ENCODE data around the gene UFM1.
"Not testable (repeated sequence)": the region's sequence is repeated elsewhere in the genome, so short reads cannot be mapped to it uniquely, and the experiment has no call there.

UFM1 gene

GRCh38 chr13:38349390-38350113, at the start of gene UFM1:
UFM1 (plus strand) TSS chr13:38349851; CDS start chr13:38349920, 69 bp downstream.
- DNase-seq (ENCODE audit: low spot score) = peak; percentile 94

DNA sequence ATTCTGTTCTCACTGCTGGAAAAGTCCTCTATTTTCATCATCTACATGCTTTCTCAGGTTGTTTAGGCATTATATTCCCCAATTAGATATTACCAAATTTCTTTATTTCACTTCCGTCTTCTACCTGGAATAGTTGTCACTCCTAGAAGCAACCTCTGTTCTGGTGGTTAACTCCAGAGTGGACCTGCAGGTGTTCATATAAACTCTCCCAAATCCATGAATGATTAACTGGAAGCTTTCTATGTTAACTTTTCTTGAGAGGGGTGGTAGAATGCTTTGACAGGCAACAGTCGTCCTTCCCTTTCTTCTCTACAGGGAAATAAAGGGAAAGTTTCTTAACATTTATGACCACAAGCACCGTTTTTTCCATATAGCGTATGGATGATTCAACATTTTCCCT, 48.4 kb upstream of the UFM1 start:
- no peak for DNase-seq (ENCODE audit: low spot score)

DNA sequence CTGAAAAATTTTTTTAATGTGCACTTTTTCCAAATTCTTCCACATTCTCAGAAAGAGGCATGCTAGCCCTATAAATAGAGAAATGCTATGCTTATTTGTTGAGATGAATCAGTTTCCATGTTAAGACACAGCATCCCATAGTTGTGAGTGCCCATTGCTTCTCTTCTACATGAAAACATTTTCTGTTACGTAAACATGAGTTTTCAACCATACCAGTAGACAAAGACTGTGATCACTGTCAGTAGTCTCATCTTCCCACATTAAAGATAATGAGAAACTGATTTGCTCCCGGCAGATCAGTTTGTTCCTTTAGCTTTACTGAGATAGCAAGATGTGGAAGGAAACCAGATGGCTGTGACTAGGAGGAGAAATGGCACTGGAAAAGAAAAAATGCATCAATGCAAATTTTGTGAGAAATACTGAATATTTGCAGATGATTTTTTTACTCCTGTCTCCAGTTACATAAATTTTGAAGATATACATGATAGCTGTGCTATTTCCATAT, 45.8 kb upstream of the UFM1 start:
- DNase-seq (ENCODE audit: low spot score) = no peak

DNA sequence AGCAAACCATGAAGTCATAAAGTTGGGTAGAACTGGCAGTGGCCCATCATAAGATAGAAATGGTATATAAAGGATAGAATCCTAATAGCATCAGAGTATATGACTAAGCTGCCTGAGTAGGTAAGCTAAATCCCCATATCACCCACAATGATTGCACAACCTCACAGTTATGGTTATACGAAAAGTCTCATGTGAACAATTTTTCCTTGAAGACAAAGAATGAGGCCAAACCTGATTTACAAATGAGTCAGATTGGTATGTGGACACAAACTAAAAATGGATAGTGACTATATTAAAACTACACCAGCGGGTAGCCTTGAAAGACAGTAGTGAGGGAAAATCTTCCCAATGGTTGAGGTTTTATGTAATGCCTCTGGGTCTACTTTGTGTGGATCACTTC, 40.9 kb upstream of the UFM1 start:
- DNase-seq (ENCODE audit: low spot score) = no peak

DNA sequence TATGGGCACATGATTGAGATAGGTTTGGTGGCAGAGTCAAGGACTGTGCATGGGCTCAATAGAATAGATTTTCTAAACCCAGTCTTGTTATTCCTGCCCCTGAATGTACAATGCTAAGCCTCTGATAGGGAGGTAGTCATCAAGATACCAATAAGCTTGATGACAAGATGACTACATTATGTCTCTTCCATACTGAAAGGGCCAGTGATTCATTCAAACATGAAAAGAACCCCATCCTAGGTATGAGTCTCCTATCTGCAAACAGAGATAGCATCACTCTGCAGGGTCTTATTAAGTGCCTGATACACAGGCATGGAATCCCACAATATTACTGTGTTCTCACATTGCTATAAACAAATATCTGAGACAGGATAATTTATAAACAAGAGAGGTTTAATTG, 40.3 kb upstream of the UFM1 start:
- DNase-seq (ENCODE audit: low spot score) = no peak

DNA sequence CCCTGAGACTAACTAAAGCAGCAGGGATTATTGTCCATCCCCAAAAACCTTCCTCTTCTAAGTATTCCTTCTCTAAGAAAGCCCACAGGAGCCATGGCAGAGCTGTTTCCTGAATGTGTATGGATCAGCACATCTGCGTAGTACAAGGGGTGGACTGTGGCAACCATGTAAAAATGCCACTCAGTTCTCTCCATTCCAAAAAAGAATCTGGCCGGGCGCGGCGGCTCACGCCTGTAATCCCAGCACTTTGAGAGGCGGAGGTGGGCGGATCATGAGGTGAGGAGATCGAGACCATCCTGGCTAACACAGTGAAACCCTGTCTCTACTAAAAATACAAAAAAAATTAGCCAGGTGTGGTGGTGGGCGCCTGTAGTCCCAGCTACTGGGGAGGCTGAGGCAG, 38.5 kb upstream of the UFM1 start:
- DNase-seq (ENCODE audit: low spot score) = not testable (repeated sequence)

DNA sequence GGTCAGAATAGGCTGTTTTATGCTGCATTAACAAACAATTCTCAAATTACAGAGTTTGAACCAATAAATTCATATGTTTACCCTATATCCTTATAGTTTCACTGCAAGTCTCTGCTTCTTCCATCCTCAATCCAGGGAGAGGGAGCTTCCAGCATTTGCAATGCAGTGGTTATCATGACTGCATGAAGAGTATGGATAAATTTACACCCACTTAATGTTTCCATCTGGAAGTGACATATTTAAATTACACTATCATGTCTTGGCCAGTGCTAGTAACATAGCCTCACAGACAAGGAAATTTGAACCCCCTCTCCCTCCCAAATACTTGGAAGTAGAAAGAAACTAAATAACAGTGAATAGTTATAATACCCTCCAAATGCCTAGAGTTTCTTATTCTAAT, 33.5 kb upstream of the UFM1 start:
- no peak for DNase-seq (ENCODE audit: low spot score)

GRCh38 chr13:38321654-38322053, 28.0 kb upstream of the UFM1 start:
- DNase-seq (ENCODE audit: low spot score) = no peak

DNA sequence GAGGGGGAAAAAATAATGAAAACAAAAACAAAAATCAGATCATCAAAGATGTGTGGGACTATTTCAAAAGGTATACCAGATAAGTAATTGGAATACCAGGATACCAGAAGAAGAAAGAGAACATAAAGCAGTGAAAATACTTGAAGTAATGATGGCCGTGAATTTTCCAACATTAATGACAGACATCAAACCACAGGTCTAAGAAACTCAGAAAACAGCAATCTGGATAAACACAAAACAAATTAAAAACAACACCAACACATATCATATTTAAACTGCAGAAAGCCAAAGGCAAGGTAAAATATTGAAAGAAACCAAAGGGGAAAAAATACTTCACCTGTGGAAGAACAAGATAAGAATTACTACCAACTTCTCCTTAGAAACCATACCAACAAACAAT, 24.2 kb upstream of the UFM1 start:
- DNase-seq (ENCODE audit: low spot score) = no peak

DNA sequence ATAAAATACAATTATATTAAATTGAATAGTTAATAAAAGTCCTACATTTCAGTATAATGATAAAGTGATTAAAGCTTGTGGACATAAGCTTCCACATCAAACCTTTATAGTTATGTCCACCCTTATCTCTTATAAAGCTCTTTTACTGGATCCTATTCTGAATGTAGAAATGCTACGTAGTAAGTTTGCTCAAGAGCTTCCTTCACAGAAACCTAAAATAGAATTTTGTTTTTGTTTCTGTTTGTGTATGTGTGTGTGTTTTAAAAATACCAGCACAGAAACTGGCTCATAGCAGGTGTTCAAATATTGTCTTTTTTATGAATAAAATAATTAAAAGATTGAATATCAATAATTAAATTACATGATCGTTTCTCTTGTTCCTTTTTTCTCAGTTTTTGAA, 21.0 kb upstream of the UFM1 start:
- no peak for DNase-seq (ENCODE audit: low spot score)

GRCh38 chr13:38334845-38335244, 14.8 kb upstream of the UFM1 start:
- no peak for DNase-seq (ENCODE audit: low spot score)

DNA sequence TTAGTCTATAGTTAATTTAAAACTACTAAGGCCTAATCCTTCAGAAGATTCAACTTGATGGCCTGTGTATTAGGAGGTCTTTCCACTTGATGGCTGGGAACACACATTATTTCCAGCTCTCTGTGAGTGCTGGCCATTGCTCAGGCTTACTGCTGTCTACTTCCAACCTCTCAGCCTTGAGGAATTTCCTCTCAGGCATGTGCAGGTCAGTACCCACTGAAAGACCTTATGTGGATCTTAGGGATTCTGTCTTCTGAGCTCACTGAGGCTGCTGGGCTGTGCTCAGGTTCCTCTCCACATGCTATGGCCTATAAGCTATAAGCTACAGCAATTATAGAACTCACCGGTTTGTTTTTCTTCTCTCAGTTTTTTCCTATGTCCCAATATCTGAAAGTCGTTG, 11.6 kb upstream of the UFM1 start:
- no peak for DNase-seq (ENCODE audit: low spot score)

DNA sequence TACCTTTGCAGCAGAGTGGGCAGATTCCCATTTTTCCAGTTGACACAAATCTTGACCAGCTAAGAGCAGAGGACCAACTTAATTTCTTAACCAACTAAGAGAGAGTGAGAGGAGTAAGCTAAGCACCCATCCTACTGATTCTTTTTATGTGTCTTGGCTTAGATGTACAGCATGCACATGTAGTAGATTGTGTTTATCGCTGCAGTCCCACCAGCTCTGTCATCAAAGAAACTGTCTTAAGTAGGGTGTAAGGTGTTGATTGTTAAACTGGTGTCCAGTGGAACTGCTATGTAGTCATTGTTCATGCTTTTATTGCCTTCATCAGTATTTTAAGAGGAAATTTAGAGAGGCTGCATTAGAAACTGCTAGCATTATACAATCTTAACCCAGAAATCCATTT, 9.0 kb upstream of the UFM1 start:
- no peak for DNase-seq (ENCODE audit: low spot score)

GRCh38 chr13:38341149-38341692, 8.4 kb upstream of the UFM1 start:
- DNase-seq (ENCODE audit: low spot score) = no peak

DNA sequence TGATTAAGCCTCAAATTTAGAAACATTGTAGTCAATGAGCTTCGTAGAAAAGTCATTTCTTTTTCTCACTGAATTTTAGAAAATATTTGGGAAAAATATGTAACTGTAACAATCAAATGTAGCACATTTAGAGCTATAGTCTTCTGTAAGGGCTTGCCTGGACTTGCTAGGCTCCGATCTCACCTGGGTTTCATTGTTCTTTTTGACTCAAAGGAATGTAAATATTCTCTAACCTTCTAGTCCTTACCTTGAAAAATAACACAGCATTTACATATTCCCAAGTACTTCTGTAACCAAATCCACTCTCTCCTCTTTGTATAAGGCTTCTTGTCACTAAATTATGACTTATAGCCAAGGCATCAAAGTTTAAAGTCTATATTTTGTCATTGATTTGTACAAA, 2.9 kb upstream of the UFM1 start:
- DNase-seq (ENCODE audit: low spot score) = no peak

DNA sequence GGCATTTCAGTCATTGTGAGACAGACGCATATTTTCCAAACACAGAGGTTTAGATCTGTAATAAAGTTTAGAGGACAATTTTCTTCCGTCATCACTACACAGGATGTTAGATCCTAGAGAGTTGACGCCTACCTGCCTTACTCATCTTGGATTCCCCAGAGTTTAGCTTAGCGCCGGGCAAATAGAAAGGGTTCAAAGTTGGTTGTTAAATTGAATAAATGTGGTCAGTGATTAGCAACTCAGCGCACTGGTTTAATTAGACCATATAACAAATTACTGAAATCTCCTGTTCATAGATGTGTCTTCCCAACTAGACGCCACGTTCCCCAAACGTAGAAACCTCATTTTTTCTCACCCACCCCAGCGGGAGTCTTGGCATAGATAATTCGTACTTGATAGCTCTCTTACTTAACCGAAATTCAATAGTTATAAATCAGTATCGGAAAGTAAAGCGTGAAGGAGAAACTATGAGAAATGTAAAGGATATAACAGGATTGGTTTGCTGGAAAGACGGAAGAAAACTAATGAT, 726 bp upstream of the UFM1 start:
- no peak for DNase-seq (ENCODE audit: low spot score)

- no peak for DNase-seq (ENCODE audit: low spot score)
Observed at GRCh38 chr13:38350114-38350617, 515 bp downstream of the UFM1 start.

DNA sequence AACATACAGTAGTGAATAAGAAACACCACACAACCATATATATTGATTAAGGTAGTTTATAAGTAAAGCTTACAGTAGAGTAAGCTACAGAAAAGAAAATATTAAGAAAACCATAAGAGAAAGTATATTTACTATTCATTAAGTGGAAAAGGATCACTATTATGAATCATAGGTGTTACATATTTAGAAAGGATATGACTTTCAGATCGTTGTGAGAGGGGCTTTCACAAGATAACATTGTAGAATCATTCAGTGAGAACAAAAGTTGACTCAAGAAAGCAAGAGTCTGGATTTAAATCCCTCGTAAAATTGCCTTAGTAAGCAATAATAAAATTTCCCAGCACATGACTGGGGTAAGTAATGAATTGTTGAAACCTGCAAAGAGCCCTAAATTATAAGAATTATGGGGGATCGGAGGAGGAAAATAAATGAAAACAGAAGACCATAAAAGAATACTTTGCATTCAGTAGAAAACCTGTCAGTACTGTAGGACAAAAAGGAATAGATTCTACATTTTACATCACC, 6.0 kb downstream of the UFM1 start:
- no peak for DNase-seq (ENCODE audit: low spot score)

DNA sequence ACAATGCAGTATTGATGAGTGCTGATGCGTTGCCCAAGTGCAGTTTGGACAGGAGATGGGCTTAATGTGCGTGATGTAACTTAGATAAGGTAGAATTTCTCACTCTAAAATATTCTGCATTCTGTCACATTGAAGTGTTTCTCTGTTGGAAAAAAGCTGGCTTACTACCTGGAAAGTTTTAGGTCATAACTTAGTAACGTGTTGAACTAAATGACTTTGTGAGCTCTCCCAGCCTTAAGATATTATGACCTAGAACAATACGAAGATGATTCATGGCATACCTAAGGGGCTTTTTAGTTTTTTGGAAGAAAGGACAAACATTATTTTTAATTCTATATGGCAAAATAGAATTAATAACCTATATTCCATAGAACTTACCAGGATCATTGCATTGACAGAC, 9.0 kb downstream of the UFM1 start:
- no peak for DNase-seq (ENCODE audit: low spot score)

- DNase-seq (ENCODE audit: low spot score) = no peak
Observed at GRCh38 chr13:38361542-38362262, 12.1 kb downstream of the UFM1 start.

DNA sequence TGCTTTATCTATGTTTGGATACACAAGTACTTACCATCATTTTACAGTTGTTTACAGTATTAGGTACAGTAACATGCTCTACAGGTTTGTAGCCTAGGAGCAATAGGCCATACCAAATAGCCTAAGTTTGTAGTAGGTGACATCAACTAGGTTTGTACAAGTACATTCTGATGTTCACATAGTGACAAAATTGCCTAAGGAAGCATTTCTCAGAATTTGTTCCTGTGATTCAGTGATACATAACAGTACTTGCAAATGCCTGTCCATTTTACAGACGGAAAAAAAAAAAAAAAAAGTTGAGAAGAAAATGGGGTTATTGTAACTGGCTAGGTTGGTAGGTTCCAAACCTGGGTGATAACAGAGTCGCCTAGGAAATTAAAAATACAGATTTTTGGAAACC, 13.6 kb downstream of the UFM1 start:
- DNase-seq (ENCODE audit: low spot score) = no peak

DNA sequence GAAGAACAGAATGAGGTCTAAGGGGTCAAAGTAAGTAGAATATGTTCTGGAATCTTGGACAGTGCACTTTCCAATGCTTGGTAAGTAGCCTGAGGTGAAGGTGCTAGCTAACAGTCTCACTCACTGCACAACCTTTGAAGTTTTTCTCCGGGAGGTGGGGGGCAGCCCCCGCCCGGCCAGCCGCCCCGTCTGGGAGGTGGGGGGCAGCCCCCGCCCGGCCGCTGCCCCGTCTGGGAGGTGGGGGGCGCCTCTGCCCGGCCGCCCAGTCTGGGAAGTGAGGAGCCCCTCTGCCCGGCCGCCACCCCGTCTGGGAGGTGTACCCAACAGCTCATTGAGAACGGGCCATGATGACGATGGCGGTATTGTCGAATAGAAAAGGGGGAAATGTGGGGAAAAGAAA, 14.1 kb downstream of the UFM1 start:
- DNase-seq (ENCODE audit: low spot score) = not testable (repeated sequence)

- DNase-seq (ENCODE audit: low spot score) = no peak
Observed at GRCh38 chr13:38365661-38366060, 16.0 kb downstream of the UFM1 start.
